DMS53 treated with DMSO at 0.1 percent for 48 hours (cell line): ENCODE results near the gene HBB.

Source experiments
- DNase-seq: peaks from one replicate; lab custom pipeline; 2025; ENCODE audit not compliant: unreplicated experiment; lab: John Stamatoyannopoulos, UW

HBB gene

GRCh38 chr11:5228124-5228523, 1.3 kb upstream of the HBB start:
- no peak for DNase-seq

GRCh38 chr11:5227681-5228080, 810 bp upstream of the HBB start:
- DNase-seq = no peak

- no peak for DNase-seq
Measured at GRCh38 chr11:5225480-5225871, 1.4 kb downstream of the HBB start.

- no peak for DNase-seq
Measured at GRCh38 chr11:5224538-5225479, 2.1 kb downstream of the HBB start.

- DNase-seq = no peak
Measured at GRCh38 chr11:5223686-5224085, 3.2 kb downstream of the HBB start.

GRCh38 chr11:5223146-5223545, 3.7 kb downstream of the HBB start:
- DNase-seq = no peak

- no peak for DNase-seq
Measured at GRCh38 chr11:5210376-5210885, 16.4 kb downstream of the HBB start.

GRCh38 chr11:5204787-5205186, 22.1 kb downstream of the HBB start:
- DNase-seq = peak; percentile 81

- DNase-seq = no peak
Measured at GRCh38 chr11:5203366-5203765, 23.5 kb downstream of the HBB start.

GRCh38 chr11:5200582-5200981, 26.3 kb downstream of the HBB start, which contains the start of gene OR51V1:
OR51V1 (minus strand) TSS chr11:5200682; CDS start chr11:5200682, 0 bp downstream.
- DNase-seq = no peak

- no peak for DNase-seq
Measured at GRCh38 chr11:5198285-5198684, 28.6 kb downstream of the HBB start.

- no peak for DNase-seq
Measured at GRCh38 chr11:5197536-5197935, 29.3 kb downstream of the HBB start.

- DNase-seq = no peak
Measured at GRCh38 chr11:5196731-5197130, 30.1 kb downstream of the HBB start.

- no peak for DNase-seq
Measured at GRCh38 chr11:5196067-5196466, 30.8 kb downstream of the HBB start.

GRCh38 chr11:5192738-5193137, 34.1 kb downstream of the HBB start:
- DNase-seq = no peak

- DNase-seq = no peak
Measured at GRCh38 chr11:5188201-5188600, 38.7 kb downstream of the HBB start.

- DNase-seq = no peak
Measured at GRCh38 chr11:5178046-5178837, 48.6 kb downstream of the HBB start.
